Measurements from ENCODE around the gene YBX3. TPM values are rescaled to one million over a fixed set of nuclear protein-coding genes. Genes with fewer than 3 reads are reported as not detected.
A peak's percentile ranks its signal among the peaks of the same experiment; 100 is the strongest.

YBX3 gene
- total RNA-seq, 4 donors from 2014 or later = 281 to 567 (median 448) TPM

DNA sequence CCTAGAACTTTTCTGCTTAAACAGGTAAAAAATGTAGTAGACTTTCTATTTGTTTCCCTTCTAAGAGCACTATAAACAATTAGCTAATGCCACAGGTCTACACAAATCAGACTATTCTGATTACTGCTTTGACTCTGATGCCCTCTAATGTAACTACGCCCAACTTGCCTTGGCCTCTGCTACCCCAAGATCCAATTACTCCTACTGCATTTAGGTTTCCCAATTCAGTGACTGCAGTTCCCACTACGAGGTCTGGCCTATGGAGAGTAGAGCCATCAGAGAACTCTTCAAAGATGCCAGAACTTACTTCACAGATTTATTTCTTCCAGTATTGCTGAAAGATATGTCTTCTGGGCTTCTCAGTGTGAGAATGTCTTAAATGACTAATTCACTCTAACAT is 34.0 kb downstream of the YBX3 start:
- no peak for TF ChIP-seq CTCF (IDR thresholded peaks at IDR 0.05)
- DNase-seq (ENCODE audit: low spot score) (no peak), ATAC-seq (ENCODE audit: low FRiP score) (no peak)

DNA sequence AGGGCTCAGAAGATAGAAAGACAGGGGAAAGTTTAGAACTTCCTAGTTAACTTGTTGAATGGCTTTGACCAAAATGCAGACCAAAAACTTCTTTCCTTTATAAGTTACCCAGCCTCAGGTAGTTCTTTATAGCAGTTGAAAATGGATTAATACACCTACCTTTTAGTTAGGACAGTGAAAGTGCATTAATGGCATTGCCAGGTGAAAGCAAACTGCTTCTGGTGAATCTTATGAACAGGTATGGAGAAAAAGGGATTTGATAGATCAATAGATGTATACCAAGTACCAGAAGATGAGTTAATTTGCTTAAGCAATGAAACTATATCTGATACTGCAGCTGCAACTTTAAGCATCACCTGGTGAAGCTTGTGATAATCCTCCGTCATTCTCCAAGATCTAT is 35.1 kb downstream of the YBX3 start:
- ATAC-seq (ENCODE audit: low FRiP score) (no peak), DNase-seq (ENCODE audit: low spot score) (no peak)
- no peak for TF ChIP-seq CTCF (IDR thresholded peaks at IDR 0.05)

DNA sequence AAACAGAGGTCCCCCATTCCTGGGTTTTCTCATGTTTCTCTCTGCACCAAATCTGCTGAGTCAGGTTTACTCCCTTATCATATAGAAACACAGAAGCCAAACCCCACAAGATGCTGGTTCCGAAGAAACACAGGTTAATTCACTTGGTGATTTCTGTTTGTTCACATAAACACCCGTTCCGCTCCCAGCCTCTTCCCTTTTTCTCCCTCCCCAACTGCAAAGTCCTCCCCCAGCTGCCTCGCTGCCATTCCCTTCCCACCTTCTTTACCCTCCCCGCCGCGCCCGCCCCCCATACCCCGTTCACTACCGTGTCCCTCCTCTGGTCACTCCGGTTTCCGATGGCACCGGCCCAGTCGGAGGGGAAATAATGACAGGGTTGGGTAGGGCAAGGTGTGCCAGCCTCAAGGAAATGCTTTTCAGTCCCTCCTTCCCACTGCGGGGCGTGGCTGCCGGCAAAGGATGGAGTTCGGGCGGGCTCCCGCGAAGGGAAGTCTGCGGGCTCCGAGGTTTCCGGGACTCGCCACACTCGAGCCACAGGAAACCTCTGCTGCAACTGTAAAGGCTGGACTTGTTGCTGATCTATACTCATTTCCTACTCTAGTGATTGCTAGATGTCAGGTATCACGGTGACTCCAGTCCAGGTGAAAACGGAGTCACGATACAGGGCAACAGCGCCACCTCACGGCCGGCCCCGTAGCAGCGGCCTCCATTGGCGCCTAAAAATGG is 49.3 kb downstream of the YBX3 start, which contains the start of gene STYK1:
Gene STYK1 (minus strand): TSS at position 394 of the 726 bp plus-strand sequence. CDS start 39,434 bp downstream, outside the sequence.
- peak; percentile 83 for ATAC-seq (ENCODE audit: low FRiP score)
- peak in 1 of 3 donors; percentile 66 for TF ChIP-seq CTCF (IDR thresholded peaks at IDR 0.05)
- DNase-seq (ENCODE audit: low spot score) = peak; percentile 43

- no peak for ATAC-seq (ENCODE audit: low FRiP score)
- DNase-seq (ENCODE audit: low spot score) = no peak
- TF ChIP-seq CTCF (IDR thresholded peaks at IDR 0.05) = no peak
Observed at GRCh38 chr12:10672231-10672868, 50.8 kb downstream of the YBX3 start.

GRCh38 chr12:10669533-10669932 is 53.6 kb downstream of the YBX3 start:
- ATAC-seq (ENCODE audit: low FRiP score) (no peak), DNase-seq (ENCODE audit: low spot score) (no peak)
- no peak for TF ChIP-seq CTCF (IDR thresholded peaks at IDR 0.05)

- ATAC-seq (ENCODE audit: low FRiP score) (no peak), DNase-seq (ENCODE audit: low spot score) (no peak)
- TF ChIP-seq CTCF (IDR thresholded peaks at IDR 0.05) = no peak
Observed at GRCh38 chr12:10668526-10668925, 54.6 kb downstream of the YBX3 start.

GRCh38 chr12:10667581-10667980 is 55.5 kb downstream of the YBX3 start:
- DNase-seq (ENCODE audit: low spot score) = no peak
- no peak for ATAC-seq (ENCODE audit: low FRiP score)
- no peak for TF ChIP-seq CTCF (IDR thresholded peaks at IDR 0.05)
